Lower leg skin (tissue), 3 donors: ENCODE results near the gene TMEM150B.

Experiments used
- POLR2A ChIP-seq, 2 donors: fragments of 450-650 bp; IDR thresholded peaks; one replicate each; pipeline ENCODE4 v1.6.1; 2016 to 2017; ENCODE audit warnings: antibody characterized with exemption in 2 of 2, mild to moderate bottlenecking in 1 of 2, moderate library complexity in 1 of 2
- TF ChIP-seq, protein P1 (sequence below), 3 donors: fragments of 450-650 bp; IDR thresholded peaks; one replicate each; pipeline ENCODE4 v1.5.1; 2016; ENCODE audit warnings: antibody characterized with exemption in 3 of 3, mild to moderate bottlenecking in 3 of 3, moderate library complexity in 2 of 3

DNA sequence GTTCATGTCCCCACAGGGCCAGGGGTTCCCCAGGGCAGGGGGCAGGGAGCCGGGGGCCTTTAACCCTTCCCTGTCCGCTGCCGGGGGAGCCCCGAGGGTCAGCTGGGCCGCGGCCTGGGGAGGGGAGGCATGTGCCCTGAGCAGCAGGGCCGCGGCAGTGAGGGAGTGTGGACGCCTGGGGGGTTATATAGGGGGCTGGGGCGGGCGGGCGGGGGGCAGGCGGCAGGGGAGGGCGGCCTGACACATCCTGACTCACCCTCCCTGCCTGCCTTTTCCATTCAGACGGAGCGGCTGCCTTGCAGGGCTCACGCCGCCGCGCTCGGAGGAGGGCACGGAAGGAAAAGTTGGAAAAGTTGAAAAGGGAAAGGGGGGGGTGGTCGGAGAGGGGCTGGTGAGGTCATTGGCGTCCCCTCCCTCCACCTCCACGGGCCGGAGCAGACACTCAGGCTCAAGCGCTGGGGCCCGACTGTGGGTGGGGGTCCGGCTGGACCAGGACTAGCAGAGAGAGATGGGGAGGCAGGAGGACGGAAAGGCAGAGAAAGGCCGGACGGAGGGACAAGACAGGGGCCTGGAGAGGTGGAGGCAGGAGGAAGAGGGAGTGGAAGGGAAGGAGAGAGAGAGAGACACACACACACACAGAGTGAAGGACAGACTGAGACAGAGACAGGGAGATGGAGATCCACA lies 45.3 kb upstream of the TMEM150B start, which contains the start of gene IL11:
- TF ChIP-seq, protein P1, sequence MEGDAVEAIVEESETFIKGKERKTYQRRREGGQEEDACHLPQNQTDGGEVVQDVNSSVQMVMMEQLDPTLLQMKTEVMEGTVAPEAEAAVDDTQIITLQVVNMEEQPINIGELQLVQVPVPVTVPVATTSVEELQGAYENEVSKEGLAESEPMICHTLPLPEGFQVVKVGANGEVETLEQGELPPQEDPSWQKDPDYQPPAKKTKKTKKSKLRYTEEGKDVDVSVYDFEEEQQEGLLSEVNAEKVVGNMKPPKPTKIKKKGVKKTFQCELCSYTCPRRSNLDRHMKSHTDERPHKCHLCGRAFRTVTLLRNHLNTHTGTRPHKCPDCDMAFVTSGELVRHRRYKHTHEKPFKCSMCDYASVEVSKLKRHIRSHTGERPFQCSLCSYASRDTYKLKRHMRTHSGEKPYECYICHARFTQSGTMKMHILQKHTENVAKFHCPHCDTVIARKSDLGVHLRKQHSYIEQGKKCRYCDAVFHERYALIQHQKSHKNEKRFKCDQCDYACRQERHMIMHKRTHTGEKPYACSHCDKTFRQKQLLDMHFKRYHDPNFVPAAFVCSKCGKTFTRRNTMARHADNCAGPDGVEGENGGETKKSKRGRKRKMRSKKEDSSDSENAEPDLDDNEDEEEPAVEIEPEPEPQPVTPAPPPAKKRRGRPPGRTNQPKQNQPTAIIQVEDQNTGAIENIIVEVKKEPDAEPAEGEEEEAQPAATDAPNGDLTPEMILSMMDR (IDR thresholded peaks at IDR 0.05) = no peak
- no peak for TF ChIP-seq POLR2A (IDR thresholded peaks at IDR 0.05)
